Breast epithelium (tissue), 3 donors: Measurements from ENCODE around the gene CCDC167.

Source experiments
- CTCF ChIP-seq, 3 donors: fragments of 450-650 bp; IDR thresholded peaks; one replicate each; pipeline ENCODE4 v1.5.1; 2016 to 2017; ENCODE audit warnings: antibody characterized with exemption in 3 of 3, mild to moderate bottlenecking in 3 of 3, moderate library complexity in 3 of 3
- POLR2AphosphoS5 ChIP-seq, 3 donors: sonication (generic); formaldehyde crosslinking; IDR thresholded peaks; one replicate each; pipeline ENCODE4 v1.6.1; 2017; ENCODE audit warnings: antibody characterized with exemption in 3 of 3

- TF ChIP-seq CTCF (IDR thresholded peaks at IDR 0.05): no peak
- TF ChIP-seq POLR2AphosphoS5 (IDR thresholded peaks at IDR 0.05): no peak
Observed at GRCh38 chr6:37433657-37434271, 65.9 kb downstream of the CCDC167 start.
